GM12892 (cell line): Measurements from ENCODE around the gene EGLN1.

Experiments used
- DNase-seq: peaks from one replicate; pipeline ENCODE4 v3.0.0; 2011; ENCODE audit not compliant: insufficient read length
- FAIRE-seq: peaks from 2 replicates; lab custom pipeline; 2011; peaks lifted over from hg19 to GRCh38; lab: Jason Lieb, UNC
- POLR2A ChIP-seq: IDR thresholded peaks from 2 replicates; pipeline ENCODE4 v1.6.1; 2011; ENCODE audit warnings: low read depth, low read length, control low read depth
- POLR2AphosphoS5 ChIP-seq: IDR thresholded peaks from 2 replicates; pipeline ENCODE4 v1.6.1; 2011; ENCODE audit warnings: low read depth, low read length, control low read depth
- TAF1 ChIP-seq: IDR thresholded peaks from 2 replicates; pipeline ENCODE4 v1.6.1; 2011; ENCODE audit warnings: low read depth, mild to moderate bottlenecking, control low read depth, low read length, borderline replicate concordance

Gene EGLN1

DNA sequence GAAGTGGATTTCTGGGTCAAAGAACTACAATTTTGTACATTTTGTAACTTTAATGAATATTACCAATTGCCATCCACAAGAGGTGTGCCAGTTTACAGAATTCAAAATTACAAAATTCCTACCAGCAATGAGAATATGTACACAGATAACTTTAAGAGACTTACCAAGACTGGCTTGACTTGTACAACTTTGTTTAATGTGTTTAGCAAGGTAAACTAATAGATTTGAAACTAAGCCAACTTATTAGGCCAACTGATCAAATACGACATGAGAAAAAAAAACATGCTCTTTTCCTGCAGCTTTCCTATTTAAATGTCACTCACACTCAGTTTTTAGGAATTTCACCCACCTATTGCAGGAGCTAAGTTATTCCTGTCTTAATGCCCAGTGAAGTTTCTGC, 95.8 kb downstream of the EGLN1 start:
- TF ChIP-seq POLR2A = no peak
- TF ChIP-seq POLR2AphosphoS5 = no peak
- no peak for TF ChIP-seq TAF1
- no peak for DNase-seq
- FAIRE-seq = no peak

DNA sequence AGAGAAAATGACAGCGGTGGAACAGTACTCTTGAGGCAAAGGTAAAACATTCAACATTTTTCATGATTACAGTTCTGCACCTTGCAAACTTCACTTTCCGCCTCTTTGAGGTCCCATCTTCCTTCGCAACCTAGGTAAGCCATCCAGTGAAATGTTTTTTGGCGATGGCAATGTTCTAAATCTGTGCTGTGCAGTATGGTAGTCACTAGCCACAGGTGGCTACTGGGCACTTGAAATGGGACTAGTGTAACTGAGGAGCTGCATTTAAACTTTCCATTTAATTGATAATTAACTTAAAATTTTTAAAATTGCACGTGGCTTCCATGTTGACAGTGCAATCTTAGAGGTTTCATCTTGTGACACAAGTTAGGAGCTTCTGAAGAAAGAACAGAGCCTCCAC, 97.4 kb downstream of the EGLN1 start:
- FAIRE-seq = no peak
- TF ChIP-seq POLR2A (no peak), TAF1 (no peak), POLR2AphosphoS5 (no peak)
- no peak for DNase-seq

DNA sequence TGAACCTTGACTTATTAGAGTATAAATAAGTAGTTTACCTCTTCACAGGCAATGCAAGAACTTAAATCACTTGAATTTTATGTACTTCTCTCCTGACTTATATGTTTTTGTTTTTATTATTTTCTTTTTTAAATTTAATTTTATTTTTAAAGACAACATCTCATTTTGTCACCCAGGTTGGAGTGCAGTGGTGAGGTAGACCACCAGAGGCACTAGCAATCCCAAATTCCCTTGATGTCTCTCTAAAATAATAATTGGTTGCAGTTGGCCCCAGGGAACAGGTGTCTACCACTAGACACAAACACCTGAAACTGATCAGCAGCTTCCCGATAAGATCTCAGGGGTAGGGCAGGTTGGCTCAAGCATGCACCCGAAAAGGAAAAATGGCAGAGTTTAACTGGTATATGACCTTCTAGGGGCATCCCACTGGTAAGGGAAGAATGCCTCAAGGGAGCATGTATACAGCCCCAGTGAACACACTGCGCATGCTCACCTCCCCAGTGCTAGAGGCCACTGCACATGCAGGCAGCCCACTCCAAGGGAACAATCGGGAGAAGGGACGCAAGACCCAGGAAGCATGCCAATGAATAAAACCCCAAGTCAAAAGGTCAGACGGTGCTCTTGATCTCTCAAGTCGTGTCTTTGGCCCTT, 99.1 kb downstream of the EGLN1 start:
- no peak for TF ChIP-seq POLR2A
- no peak for TF ChIP-seq TAF1
- TF ChIP-seq POLR2AphosphoS5 = no peak
- DNase-seq (no peak), FAIRE-seq (no peak)

DNA sequence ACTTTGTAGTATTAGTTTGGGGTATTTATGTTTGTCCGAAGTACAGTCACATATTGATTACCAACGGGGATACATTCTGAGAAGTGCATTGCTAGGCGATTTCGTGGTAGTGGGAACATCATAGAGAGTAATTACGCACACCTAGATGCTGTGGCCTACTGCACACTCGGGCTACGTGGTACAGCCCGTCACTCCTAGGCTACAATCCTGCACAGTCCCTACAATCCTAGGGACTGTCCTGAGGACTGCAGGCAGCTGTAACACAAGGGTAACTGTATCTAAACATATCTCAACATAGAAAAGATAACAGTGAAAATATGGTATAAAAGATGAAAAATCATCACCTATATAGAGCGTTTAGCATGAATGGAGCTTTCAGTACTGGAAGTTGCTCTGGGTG, 103.0 kb downstream of the EGLN1 start:
- no peak for DNase-seq
- FAIRE-seq = no peak
- no peak for TF ChIP-seq TAF1
- TF ChIP-seq POLR2AphosphoS5 = no peak
- TF ChIP-seq POLR2A = no peak

DNA sequence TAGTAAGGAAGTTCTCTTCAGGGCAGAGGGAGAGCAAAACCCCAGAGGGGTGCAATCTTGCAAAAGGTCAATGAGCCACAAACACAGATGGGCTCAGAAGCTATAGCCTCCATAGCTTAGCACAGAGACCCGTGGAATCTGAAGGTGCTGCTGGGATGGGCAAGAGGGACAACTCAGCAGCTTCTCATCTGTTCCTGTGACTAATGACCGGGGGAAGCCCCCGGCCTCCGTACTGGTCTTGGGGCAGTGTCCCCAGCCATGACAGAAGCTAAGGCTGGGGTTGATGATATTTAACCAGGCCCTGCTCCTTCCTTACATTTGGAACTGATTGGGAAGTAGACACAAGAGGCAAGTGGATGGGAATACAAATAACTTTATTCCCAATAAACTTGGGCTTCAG, 103.5 kb downstream of the EGLN1 start:
- TF ChIP-seq POLR2AphosphoS5 (no peak), TAF1 (no peak), POLR2A (no peak)
- FAIRE-seq = no peak
- no peak for DNase-seq

- FAIRE-seq (no peak), DNase-seq (no peak)
- no peak for TF ChIP-seq POLR2AphosphoS5
- TF ChIP-seq TAF1 = no peak
Measured at GRCh38 chr1:231318015-231318355, 104.1 kb downstream of the EGLN1 start.

- DNase-seq = no peak
- FAIRE-seq = no peak
- TF ChIP-seq POLR2AphosphoS5 (no peak), TAF1 (no peak), POLR2A (no peak)
Measured at GRCh38 chr1:231317306-231318014, 104.6 kb downstream of the EGLN1 start.

- no peak for TF ChIP-seq TAF1
- no peak for TF ChIP-seq POLR2A
- no peak for TF ChIP-seq POLR2AphosphoS5
- peak; percentile 16 for DNase-seq
- peak; percentile 86 for FAIRE-seq
Measured at GRCh38 chr1:231315887-231316286, 106.2 kb downstream of the EGLN1 start.
